Femur (tissue), 1 donor: ENCODE measurements around the gene PRDM16.

ENCODE experiments used
- DNase-seq: peaks from one replicate; pipeline ENCODE4 v3.0.0-alpha.2; 2017

PRDM16 gene

GRCh38 chr1:3351449-3352298, 282.7 kb downstream of the PRDM16 start:
- no peak for DNase-seq

GRCh38 chr1:3352299-3352951, 283.4 kb downstream of the PRDM16 start:
- no peak for DNase-seq

- peak; percentile 71 for DNase-seq
These were observed 283.9 kb downstream of the PRDM16 start for GRCh38 chr1:3352952-3353331.

- no peak for DNase-seq
These were observed 284.9 kb downstream of the PRDM16 start for GRCh38 chr1:3353876-3354275.

- DNase-seq = no peak
These were observed 286.1 kb downstream of the PRDM16 start for GRCh38 chr1:3355089-3355488.

GRCh38 chr1:3355894-3356826, 287.2 kb downstream of the PRDM16 start:
- no peak for DNase-seq

GRCh38 chr1:3356827-3357460, 287.9 kb downstream of the PRDM16 start:
- DNase-seq = no peak

- DNase-seq = no peak
These were observed 288.7 kb downstream of the PRDM16 start for GRCh38 chr1:3357526-3358297.

- no peak for DNase-seq
These were observed 290.3 kb downstream of the PRDM16 start for GRCh38 chr1:3359351-3359750.

- no peak for DNase-seq
These were observed 290.9 kb downstream of the PRDM16 start for GRCh38 chr1:3359756-3360440.

- DNase-seq = no peak
These were observed 291.7 kb downstream of the PRDM16 start for GRCh38 chr1:3360646-3361257.

GRCh38 chr1:3363023-3363422, 294.0 kb downstream of the PRDM16 start:
- DNase-seq = no peak

GRCh38 chr1:3363756-3364155, 294.8 kb downstream of the PRDM16 start:
- no peak for DNase-seq

GRCh38 chr1:3364551-3364950, 295.5 kb downstream of the PRDM16 start:
- DNase-seq = no peak

- DNase-seq = no peak
These were observed 296.0 kb downstream of the PRDM16 start for GRCh38 chr1:3364983-3365382.

- DNase-seq = no peak
These were observed 296.6 kb downstream of the PRDM16 start for GRCh38 chr1:3365523-3366125.

- peak; percentile 71 for DNase-seq
These were observed 297.4 kb downstream of the PRDM16 start for GRCh38 chr1:3366126-3367051.

- DNase-seq = no peak
These were observed 298.4 kb downstream of the PRDM16 start for GRCh38 chr1:3367376-3367775.

GRCh38 chr1:3368059-3368458, 299.1 kb downstream of the PRDM16 start:
- DNase-seq = no peak
